Stimulated activated CD4-positive, alpha-beta T cell treated with anti-CD3 and anti-CD28 coated beads, Interleukin-1b, Interleukin-23, amount 100 ng/mL, for 24 hours (primary cell): ENCODE results near the gene PRMT6.
"Not testable (repeated sequence)": the region's sequence is repeated elsewhere in the genome, so short reads cannot be mapped to it uniquely, and the experiment has no call there.

Experiments
- DNase-seq, 4 experiments: peaks; one replicate each; pipeline ENCODE4 v3.0.0-alpha.2; 2020; ENCODE audit warnings: low read depth in 4 of 4, low spot score in 1 of 4

Gene PRMT6

GRCh38 chr1:107091418-107091817, 34.9 kb downstream of the PRMT6 start:
- DNase-seq, result no peak

DNA sequence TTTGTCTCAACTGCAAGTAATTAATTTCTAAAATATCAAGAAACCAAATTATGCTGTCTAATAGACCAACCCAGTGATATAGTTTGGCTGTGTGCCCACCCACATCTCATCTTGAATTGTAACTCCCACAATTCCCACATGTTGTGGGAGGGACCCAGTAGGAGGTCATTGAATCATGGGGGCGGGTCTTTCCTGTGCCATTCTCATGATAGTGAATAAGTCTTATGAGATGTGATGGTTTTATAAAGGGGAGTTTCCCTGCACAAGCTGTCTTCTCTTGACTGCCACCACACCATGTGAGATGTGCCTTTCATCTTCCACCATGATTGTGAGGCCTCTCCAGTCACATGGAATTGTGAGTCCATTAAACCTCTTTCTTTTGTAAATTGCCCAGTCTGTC, 36.9 kb downstream of the PRMT6 start:
- not testable (repeated sequence) for DNase-seq

GRCh38 chr1:107095647-107096046, 39.2 kb downstream of the PRMT6 start:
- DNase-seq, result no peak

DNA sequence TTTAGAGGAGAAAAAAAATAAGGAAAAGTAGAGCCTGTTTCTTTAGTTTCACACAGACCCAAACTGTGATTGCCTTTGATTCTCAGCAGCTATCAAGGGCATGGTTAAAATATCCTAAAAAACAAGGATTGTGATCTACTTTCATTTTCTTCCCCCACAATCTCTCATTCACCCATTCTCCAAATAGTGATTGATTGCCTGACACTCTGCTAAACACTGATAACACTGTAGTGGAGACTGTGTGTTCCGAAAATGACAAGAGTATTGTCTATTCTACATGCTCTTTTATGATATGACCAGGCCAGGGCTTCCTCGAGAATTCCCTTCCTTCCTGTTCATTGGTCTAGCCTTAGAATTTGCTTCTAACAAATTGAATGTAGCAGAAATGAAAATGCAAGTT, 40.2 kb downstream of the PRMT6 start:
- no peak for DNase-seq

DNA sequence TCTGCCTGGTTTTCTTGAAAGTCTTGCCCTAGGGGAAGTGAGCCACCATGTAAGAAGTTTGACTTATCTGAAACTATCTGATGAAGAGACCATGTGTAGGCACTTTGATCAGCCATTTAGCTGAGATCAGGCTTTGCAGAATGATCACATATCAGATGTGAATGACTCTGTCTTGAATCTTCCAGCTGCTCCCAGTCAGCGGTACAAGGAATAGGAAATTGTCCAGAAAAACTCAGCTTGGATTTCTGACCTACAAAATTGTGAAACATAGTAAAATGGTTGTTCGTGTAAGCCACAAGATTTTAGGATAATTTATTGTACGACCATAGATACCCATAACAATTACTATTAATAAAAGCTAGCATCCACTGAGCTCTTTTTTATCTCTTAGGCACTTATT, 42.5 kb downstream of the PRMT6 start:
- no peak for DNase-seq

DNA sequence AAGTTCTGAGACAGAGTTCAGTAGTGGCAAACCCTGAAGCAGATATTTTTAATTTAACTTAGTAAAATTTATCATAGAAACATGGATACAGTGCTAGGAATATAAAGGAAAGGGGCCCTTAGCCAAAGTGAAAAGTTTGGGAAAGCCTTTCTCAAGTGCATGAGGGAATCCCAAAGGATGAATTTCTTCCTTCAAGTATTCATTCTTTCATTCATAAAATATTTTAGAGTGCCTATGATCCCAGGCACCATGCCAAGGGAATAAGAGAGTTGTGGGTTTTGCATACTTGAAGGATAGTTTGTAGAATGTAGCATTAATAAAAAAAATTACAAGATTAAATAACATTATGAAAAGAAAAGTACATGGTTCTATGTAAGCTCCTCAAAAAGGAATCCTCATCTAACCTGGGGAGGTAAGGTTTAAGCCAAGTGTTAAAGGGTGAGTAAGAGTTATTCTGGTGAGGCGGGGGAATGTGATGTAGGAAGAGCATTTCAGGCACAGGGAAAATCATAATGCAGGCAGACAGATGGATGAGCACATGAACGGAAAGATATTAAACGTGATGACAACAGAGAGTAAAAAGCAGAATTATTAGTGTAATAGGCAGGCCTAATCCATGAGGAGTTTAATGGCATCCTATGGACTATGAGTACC, 44.0 kb downstream of the PRMT6 start:
- DNase-seq, result no peak

GRCh38 chr1:107105914-107106313, 49.4 kb downstream of the PRMT6 start:
- no peak for DNase-seq
